PFSK-1 (cell line): ENCODE measurements around the gene SLC25A20.

Experiments used
- FOXP2 ChIP-seq: optimal IDR thresholded peaks from 2 replicates; pipeline ENCODE3; 2011; ENCODE audit warnings: borderline replicate concordance, control low read depth, inconsistent platforms; ENCODE audit not compliant: insufficient read depth; ENCODE audit errors: extremely low read length, extremely low read depth
- POLR2AphosphoS5 ChIP-seq: IDR thresholded peaks from 2 replicates; pipeline ENCODE4 v1.6.1; 2012; ENCODE audit warnings: low read depth, mild to moderate bottlenecking, control low read depth, low read length, moderate library complexity
- SIN3A ChIP-seq: IDR thresholded peaks from 2 replicates; pipeline ENCODE4 v1.6.1; 2012; ENCODE audit warnings: mild to moderate bottlenecking, low read length, moderate library complexity, borderline replicate concordance; ENCODE audit not compliant: insufficient read depth
- TAF1 ChIP-seq: IDR thresholded peaks from 2 replicates; pipeline ENCODE4 v1.6.1; 2012; ENCODE audit warnings: low read length, control low read depth, borderline replicate concordance; ENCODE audit not compliant: insufficient read depth
- TF ChIP-seq, protein P1 (sequence below), 2 experiments: IDR thresholded peaks; 2 replicates each; pipeline versions ENCODE4 v1.6.1 to v1.8.0; 2011 to 2012; ENCODE audit warnings: low read depth in 2 of 2, low read length in 2 of 2, control low read depth in 1 of 2, inconsistent platforms in 1 of 2, mild to moderate bottlenecking in 1 of 2, moderate library complexity in 1 of 2; ENCODE audit not compliant: insufficient read depth in 1 of 2

Gene SLC25A20

DNA sequence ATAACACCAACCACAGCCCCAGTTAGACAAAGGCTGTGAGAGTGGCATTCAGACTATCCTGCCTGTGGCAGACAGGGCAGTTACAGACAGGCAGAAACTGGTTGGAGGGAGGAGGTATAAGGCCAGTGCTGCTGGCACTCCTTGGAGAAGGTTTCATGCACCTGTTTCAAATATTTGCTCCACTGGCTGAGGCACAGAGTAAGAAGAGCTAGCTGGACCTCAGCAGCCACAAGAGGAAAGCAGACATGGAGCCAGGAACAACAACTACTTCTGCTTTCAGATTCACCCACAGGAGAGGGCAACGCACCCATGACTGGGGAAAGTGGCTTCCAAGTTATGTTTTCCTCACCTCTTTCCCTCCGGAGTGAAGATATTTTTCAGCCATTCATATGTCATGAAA is 39.5 kb downstream of the SLC25A20 start:
- TF ChIP-seq SIN3A, result no peak
- TF ChIP-seq FOXP2, result no peak
- no peak for TF ChIP-seq TAF1
- TF ChIP-seq, protein P1, sequence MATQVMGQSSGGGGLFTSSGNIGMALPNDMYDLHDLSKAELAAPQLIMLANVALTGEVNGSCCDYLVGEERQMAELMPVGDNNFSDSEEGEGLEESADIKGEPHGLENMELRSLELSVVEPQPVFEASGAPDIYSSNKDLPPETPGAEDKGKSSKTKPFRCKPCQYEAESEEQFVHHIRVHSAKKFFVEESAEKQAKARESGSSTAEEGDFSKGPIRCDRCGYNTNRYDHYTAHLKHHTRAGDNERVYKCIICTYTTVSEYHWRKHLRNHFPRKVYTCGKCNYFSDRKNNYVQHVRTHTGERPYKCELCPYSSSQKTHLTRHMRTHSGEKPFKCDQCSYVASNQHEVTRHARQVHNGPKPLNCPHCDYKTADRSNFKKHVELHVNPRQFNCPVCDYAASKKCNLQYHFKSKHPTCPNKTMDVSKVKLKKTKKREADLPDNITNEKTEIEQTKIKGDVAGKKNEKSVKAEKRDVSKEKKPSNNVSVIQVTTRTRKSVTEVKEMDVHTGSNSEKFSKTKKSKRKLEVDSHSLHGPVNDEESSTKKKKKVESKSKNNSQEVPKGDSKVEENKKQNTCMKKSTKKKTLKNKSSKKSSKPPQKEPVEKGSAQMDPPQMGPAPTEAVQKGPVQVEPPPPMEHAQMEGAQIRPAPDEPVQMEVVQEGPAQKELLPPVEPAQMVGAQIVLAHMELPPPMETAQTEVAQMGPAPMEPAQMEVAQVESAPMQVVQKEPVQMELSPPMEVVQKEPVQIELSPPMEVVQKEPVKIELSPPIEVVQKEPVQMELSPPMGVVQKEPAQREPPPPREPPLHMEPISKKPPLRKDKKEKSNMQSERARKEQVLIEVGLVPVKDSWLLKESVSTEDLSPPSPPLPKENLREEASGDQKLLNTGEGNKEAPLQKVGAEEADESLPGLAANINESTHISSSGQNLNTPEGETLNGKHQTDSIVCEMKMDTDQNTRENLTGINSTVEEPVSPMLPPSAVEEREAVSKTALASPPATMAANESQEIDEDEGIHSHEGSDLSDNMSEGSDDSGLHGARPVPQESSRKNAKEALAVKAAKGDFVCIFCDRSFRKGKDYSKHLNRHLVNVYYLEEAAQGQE (IDR thresholded peaks at IDR 0.05; ENCODE audit: insufficient read depth in 1 of 2, low read depth in 2 of 2, low read length in 2 of 2), result no peak
- TF ChIP-seq POLR2AphosphoS5, result no peak

DNA sequence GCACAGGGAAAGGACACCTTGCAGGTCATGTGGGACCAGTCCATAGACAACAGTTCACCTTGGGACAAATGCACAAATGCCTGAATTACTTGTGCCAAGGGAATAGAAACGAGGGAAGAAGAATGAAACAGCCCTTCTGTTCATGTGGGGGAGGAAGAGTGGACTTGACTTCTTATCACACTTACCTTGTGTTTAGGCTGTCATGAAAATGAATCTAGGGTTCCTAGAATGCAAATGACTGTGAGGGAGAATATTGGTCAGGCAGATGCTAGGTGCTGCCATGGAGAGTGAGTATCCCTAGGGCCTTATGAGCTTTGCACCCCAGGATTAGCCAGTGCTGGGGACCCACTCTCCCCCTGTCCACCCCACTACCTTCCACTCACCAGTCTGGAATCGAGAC is 40.0 kb downstream of the SLC25A20 start:
- no peak for TF ChIP-seq TAF1

DNA sequence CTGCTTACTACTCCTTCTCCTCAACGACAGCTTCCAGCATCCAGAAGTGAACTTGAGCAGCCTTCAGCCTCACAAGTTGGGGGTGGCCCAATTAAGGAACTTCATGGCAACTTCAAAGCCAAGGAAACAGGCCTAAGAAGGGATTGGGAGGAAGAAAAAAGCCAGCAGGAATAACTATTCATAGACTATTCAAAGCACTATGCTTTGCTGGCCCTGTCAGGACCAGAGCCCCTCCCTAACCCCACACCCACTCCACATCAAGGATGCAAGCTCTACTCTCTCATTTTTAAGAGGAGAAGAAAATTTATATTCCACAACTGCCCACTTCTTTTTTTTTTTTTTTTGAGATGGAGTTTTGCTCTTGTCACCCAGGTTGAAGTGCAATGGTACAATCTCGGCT is 41.0 kb downstream of the SLC25A20 start:
- TF ChIP-seq TAF1, result no peak
- no peak for TF ChIP-seq SIN3A
- TF ChIP-seq POLR2AphosphoS5, result no peak
- TF ChIP-seq FOXP2, result no peak
- TF ChIP-seq, protein P1 (IDR thresholded peaks at IDR 0.05; ENCODE audit: insufficient read depth in 1 of 2, low read depth in 2 of 2, low read length in 2 of 2), result no peak

DNA sequence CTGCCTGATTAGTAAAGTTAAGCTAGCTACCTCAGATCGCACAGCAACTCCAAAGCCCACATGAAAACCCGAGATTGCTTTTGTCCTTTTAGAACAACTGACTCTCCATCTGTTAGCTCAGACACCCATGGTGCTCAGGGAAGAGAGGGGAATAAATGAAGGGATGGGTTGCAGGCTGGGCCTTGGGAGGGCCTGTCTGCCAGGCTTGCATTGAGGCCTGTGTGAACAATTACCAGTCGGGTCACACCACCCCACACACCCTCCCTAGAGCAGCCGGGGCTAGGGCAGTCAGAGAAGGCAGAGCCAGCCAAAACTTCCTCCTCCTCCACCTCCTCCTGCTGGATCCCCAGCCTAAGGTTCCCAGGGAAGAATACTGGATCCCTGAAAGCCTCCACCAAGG is 42.2 kb downstream of the SLC25A20 start:
- TF ChIP-seq, protein P1 (IDR thresholded peaks at IDR 0.05; ENCODE audit: insufficient read depth in 1 of 2, low read depth in 2 of 2, low read length in 2 of 2), result no peak

DNA sequence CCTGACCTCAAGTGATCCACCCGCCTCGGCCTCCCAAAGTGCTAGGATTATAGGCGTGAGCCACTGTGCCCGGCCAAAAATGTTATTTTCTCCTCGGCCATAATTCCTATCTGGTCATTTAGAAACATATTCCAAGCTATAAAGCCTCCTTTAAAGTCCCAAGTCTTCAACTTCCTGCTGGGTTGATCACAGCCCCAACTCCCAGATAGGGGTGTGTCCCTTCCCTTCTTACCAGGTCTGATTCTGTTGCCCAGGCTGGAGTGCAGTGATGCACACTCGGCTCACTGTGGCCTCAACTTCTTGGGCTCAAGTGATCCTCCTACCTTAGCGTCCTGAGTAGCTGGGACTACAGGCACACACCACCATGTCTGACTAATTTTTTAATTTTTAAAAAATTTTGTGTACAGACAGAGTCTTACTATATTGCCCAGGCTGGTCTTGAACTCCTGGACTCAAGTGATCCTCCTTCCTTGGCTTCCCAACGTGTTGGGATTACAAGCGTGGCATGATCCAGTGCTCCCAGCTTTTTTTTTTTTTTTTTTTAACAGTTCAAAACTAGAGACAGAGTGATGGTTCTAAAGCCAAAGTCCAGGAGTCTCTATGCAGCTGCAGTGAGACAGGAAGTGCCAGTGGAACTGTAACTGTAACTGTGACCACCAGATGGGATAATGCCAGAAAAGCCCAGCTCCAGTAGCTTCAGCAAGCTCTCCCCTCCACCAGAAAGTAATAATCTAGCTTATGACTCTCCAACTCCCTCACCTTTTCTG is 42.8 kb downstream of the SLC25A20 start:
- no peak for TF ChIP-seq POLR2AphosphoS5
- no peak for TF ChIP-seq SIN3A
- TF ChIP-seq TAF1, result no peak
- TF ChIP-seq FOXP2, result no peak
- TF ChIP-seq, protein P1 (IDR thresholded peaks at IDR 0.05; ENCODE audit: insufficient read depth in 1 of 2, low read depth in 2 of 2, low read length in 2 of 2), result no peak
